Breast epithelium (tissue), 3 donors: ENCODE measurements around the gene DCTN5.

ENCODE experiments used
- CTCF ChIP-seq, 3 donors: fragments of 450-650 bp; IDR thresholded peaks; one replicate each; pipeline ENCODE4 v1.5.1; 2016 to 2017; ENCODE audit warnings: antibody characterized with exemption in 3 of 3, mild to moderate bottlenecking in 3 of 3, moderate library complexity in 3 of 3
- POLR2A ChIP-seq: fragments of 450-650 bp; IDR thresholded peaks from one replicate; pipeline ENCODE4 v1.6.1; 2016; ENCODE audit warnings: antibody characterized with exemption, mild to moderate bottlenecking, moderate library complexity
- POLR2AphosphoS5 ChIP-seq, 3 donors: sonication (generic); formaldehyde crosslinking; IDR thresholded peaks; one replicate each; pipeline ENCODE4 v1.6.1; 2017; ENCODE audit warnings: antibody characterized with exemption in 3 of 3

- TF ChIP-seq CTCF (IDR thresholded peaks at IDR 0.05) (no peak), POLR2AphosphoS5 (IDR thresholded peaks at IDR 0.05) (no peak), POLR2A (no peak)
Observed at GRCh38 chr16:23676924-23677480, 35.7 kb downstream of the DCTN5 start.
